NOMO-1 treated with DMSO at 0.1 percent for 48 hours (cell line): ENCODE data around the gene RNF126.
"Not testable (repeated sequence)": the region's sequence is repeated elsewhere in the genome, so short reads cannot be mapped to it uniquely, and the experiment has no call there.

Source experiments
- DNase-seq: peaks from one replicate; lab custom pipeline; 2025; ENCODE audit not compliant: unreplicated experiment; lab: John Stamatoyannopoulos, UW

RNF126 gene

GRCh38 chr19:686589-687297 is 23.7 kb upstream of the RNF126 start:
- DNase-seq, result no peak

- no peak for DNase-seq
Observed at GRCh38 chr19:685454-685931, 22.5 kb upstream of the RNF126 start.

- no peak for DNase-seq
Observed at GRCh38 chr19:682678-683320, 19.8 kb upstream of the RNF126 start.

- no peak for DNase-seq
Observed at GRCh38 chr19:681029-682019, 18.3 kb upstream of the RNF126 start.

GRCh38 chr19:680287-681028 is 17.4 kb upstream of the RNF126 start:
- peak; percentile 96 for DNase-seq

GRCh38 chr19:679418-680286 is 16.6 kb upstream of the RNF126 start:
- peak; percentile 25 for DNase-seq

GRCh38 chr19:678791-679388 is 15.9 kb upstream of the RNF126 start:
- DNase-seq, result no peak

- no peak for DNase-seq
Observed at GRCh38 chr19:677601-678436, 14.8 kb upstream of the RNF126 start.

GRCh38 chr19:677201-677600 is 14.2 kb upstream of the RNF126 start:
- DNase-seq, result no peak

- no peak for DNase-seq
Observed at GRCh38 chr19:676339-677105, 13.5 kb upstream of the RNF126 start, which contains the start of gene FSTL3. Gene FSTL3, plus strand, starts transcription at chr19:676392. Its CDS starts 32 bp downstream, at chr19:676424.

- no peak for DNase-seq
Observed at GRCh38 chr19:676007-676338, 13.0 kb upstream of the RNF126 start.

- DNase-seq, result no peak
Observed at GRCh38 chr19:674282-675151, 11.5 kb upstream of the RNF126 start.

- no peak for DNase-seq
Observed at GRCh38 chr19:670609-671075, 7.6 kb upstream of the RNF126 start.

GRCh38 chr19:668675-669434 is 5.8 kb upstream of the RNF126 start:
- not testable (repeated sequence) for DNase-seq

- not testable (repeated sequence) for DNase-seq
Observed at GRCh38 chr19:666985-667573, 4.1 kb upstream of the RNF126 start.
